Fibroblast of lung (primary cell): ENCODE measurements around the gene GSK3A. TPM values are rescaled to one million over a fixed set of nuclear protein-coding genes. Genes with fewer than 3 reads are reported as not detected.
A peak's percentile ranks its signal among the peaks of the same experiment; 100 is the strongest.

Experiments
- DNase-seq, 2 donors: peaks; one replicate each; pipeline versions ENCODE4 v3.0.0 to v3.0.0-alpha.2; 2010; ENCODE audit warnings: low read depth in 2 of 2
- H2AFZ ChIP-seq: 2 replicates; pipeline ENCODE4 v1.5.1; 2012; ENCODE audit warnings: low read length, control low read depth, inconsistent platforms
- H3K27ac ChIP-seq: 2 replicates; pipeline ENCODE4 v1.5.1; 2011; ENCODE audit warnings: low read length, control low read depth; ENCODE audit not compliant: insufficient read depth
- H3K27me3 ChIP-seq: 2 replicates; pipeline ENCODE4 v1.5.1; 2011; ENCODE audit warnings: mild to moderate bottlenecking, low read length; ENCODE audit not compliant: control insufficient read depth, insufficient read depth
- H3K36me3 ChIP-seq: 2 replicates; pipeline ENCODE4 v1.5.1; 2011; ENCODE audit warnings: low read length; ENCODE audit not compliant: control insufficient read depth, insufficient read depth
- H3K4me1 ChIP-seq: 2 replicates; pipeline ENCODE4 v1.5.1; 2011; ENCODE audit warnings: low read length; ENCODE audit not compliant: control insufficient read depth, insufficient read depth; ENCODE audit errors: extremely low read depth
- H3K4me2 ChIP-seq: 2 replicates; pipeline ENCODE4 v1.5.1; 2011; ENCODE audit warnings: low read length, control low read depth; ENCODE audit not compliant: insufficient read depth; ENCODE audit errors: extremely low read depth
- H3K4me3 ChIP-seq, 4 experiments: fragments of 200-600 bp in 1 of 4; sonication (generic) in 1 of 4; replicated peaks in 1 of 4; 2 replicates each; pipeline ENCODE4 v1.5.1; 2011 to 2016; ENCODE audit warnings: low read length in 4 of 4, low read depth in 3 of 4, mild to moderate bottlenecking in 3 of 4, control low read depth in 2 of 4, inconsistent platforms in 1 of 4, mixed read lengths in 1 of 4; ENCODE audit not compliant: insufficient read depth in 1 of 4; ENCODE audit errors: control extremely low read depth in 1 of 4
- H3K79me2 ChIP-seq: 2 replicates; pipeline ENCODE4 v1.5.1; 2012; ENCODE audit warnings: mild to moderate bottlenecking, low read length, inconsistent platforms; ENCODE audit not compliant: control insufficient read depth, insufficient read depth
- H3K9ac ChIP-seq: 2 replicates; pipeline ENCODE4 v1.5.1; 2011; ENCODE audit warnings: mild to moderate bottlenecking, low read length, control low read depth; ENCODE audit not compliant: insufficient read depth
- H3K9me3 ChIP-seq: 2 replicates; pipeline ENCODE4 v1.5.1; 2012; ENCODE audit warnings: low read depth, low read length; ENCODE audit not compliant: control insufficient read depth, insufficient read depth
- H4K20me1 ChIP-seq: 2 replicates; pipeline ENCODE4 v1.5.1; 2011; ENCODE audit warnings: low read length; ENCODE audit not compliant: control insufficient read depth, insufficient read depth; ENCODE audit errors: extremely low read depth
- EZH2 ChIP-seq: IDR thresholded peaks from 2 replicates; pipeline ENCODE4 v1.5.1; 2012; ENCODE audit warnings: low read length, control low read depth, mild to moderate bottlenecking; ENCODE audit errors: missing control alignments
- polyA plus RNA-seq, 2 donors: library from polyadenylated mRNA; depleted of rRNA in 1 of 2; stranded (reverse) in 1 of 2; unstranded in 1 of 2; fragments of >200 nt; gene quantifications; 2 replicates each; pipeline ENCODE4 v1.2.1, GENCODE V29; 2011 to 2012; ENCODE audit warnings: missing spikeins in 1 of 2
- total RNA-seq: library from RNA; depleted of rRNA; stranded (reverse); fragments of >200 nt; gene quantifications from 2 replicates; pipeline ENCODE4 v1.2.1, GENCODE V29; 2014
- TF ChIP-seq, protein P1 (sequence below), 2 donors: IDR thresholded peaks in 1 of 2; conservative IDR thresholded peaks in 1 of 2; 1 replicate in 1 of 2; 2 replicates in 1 of 2; pipeline ENCODE4 v1.5.1; 2011 to 2012; ENCODE audit warnings: low read length in 2 of 2, control low read depth in 1 of 2, inconsistent platforms in 1 of 2, low read depth in 1 of 2, mild to moderate bottlenecking in 1 of 2

GSK3A gene
- total and polyA plus RNA-seq, 2 donors (not counting 1 experiment from before 2014, with no cell fraction given) = 11.6 to 21.7 TPM

DNA sequence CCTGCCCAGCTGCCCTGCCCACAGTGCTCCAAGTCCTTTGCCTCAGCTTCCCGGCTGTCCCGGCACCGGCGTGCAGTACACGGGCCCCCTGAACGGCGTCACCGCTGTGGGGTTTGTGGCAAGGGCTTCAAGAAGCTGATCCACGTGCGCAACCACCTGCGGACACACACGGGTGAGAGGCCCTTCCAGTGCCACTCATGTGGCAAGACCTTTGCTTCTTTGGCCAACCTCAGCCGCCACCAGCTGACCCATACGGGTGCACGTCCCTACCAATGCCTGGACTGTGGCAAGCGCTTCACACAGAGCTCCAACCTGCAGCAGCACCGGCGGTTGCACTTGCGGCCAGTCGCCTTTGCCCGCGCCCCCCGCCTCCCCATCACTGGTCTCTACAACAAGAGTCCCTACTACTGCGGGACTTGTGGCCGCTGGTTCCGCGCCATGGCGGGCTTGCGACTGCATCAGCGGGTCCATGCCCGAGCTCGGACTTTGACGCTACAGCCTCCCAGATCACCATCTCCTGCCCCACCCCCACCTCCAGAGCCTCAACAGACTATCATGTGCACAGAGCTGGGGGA lies 16.6 kb downstream of the GSK3A start:
- no peaks in the 10 kb centered on the region for H3K4me1 ChIP-seq
- no peak overlapping the region for H2AFZ ChIP-seq
- H3K27me3 ChIP-seq = no peaks in the 10 kb centered on the region
- no peaks in the 10 kb centered on the region for H3K9me3 ChIP-seq
- H3K4me3 ChIP-seq = no peak overlapping the region
- H3K27ac ChIP-seq = no peak overlapping the region
- H3K79me2 ChIP-seq = peaks cover 46% of the 10 kb centered on the region
- H3K4me2 ChIP-seq = no peak overlapping the region
- H3K9ac ChIP-seq = no peak overlapping the region
- no peak for DNase-seq
- H3K36me3 ChIP-seq = peaks cover 45% of the 10 kb centered on the region
- TF ChIP-seq, protein P1, sequence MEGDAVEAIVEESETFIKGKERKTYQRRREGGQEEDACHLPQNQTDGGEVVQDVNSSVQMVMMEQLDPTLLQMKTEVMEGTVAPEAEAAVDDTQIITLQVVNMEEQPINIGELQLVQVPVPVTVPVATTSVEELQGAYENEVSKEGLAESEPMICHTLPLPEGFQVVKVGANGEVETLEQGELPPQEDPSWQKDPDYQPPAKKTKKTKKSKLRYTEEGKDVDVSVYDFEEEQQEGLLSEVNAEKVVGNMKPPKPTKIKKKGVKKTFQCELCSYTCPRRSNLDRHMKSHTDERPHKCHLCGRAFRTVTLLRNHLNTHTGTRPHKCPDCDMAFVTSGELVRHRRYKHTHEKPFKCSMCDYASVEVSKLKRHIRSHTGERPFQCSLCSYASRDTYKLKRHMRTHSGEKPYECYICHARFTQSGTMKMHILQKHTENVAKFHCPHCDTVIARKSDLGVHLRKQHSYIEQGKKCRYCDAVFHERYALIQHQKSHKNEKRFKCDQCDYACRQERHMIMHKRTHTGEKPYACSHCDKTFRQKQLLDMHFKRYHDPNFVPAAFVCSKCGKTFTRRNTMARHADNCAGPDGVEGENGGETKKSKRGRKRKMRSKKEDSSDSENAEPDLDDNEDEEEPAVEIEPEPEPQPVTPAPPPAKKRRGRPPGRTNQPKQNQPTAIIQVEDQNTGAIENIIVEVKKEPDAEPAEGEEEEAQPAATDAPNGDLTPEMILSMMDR (conservative IDR thresholded peaks at IDR 0.05 in 1 of 2, IDR thresholded peaks at IDR 0.05 in 1 of 2; ENCODE audit: low read depth in 1 of 2, low read length in 2 of 2) = no peak
- no peak for TF ChIP-seq EZH2
- H4K20me1 ChIP-seq = no peaks in the 10 kb centered on the region

DNA sequence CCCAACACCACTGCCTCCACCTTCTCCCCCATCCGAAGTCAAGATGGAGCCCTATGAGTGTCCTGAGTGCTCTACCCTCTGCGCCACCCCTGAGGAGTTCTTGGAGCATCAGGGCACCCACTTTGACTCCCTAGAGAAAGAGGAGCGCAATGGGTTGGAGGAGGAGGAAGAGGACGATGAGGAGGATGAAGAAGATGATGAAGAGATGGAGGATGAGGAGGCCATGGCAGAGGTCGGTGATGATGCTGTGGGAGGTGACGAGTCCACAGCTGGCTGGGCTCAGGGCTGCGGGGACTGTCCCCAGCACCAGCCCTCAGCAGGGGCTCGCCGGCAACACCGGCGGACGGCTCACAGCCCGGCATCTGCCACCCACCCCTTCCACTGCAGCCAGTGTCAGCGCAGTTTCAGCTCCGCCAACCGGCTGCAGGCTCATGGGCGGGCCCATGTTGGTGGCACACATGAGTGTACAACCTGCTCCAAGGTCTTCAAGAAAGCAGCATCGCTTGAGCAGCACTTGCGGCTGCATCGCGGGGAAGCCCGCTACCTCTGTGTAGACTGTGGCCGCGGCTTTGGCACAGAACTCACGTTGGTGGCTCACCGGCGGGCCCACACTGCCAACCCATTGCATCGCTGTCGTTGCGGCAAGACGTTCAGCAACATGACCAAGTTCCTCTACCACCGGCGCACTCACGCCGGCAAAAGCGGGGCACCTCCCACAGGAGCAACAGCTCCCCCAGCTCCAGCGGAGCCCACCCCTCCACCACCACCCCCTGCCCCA lies 17.3 kb downstream of the GSK3A start:
- DNase-seq = no peak
- no peak for TF ChIP-seq EZH2
- TF ChIP-seq, protein P1 (conservative IDR thresholded peaks at IDR 0.05 in 1 of 2, IDR thresholded peaks at IDR 0.05 in 1 of 2; ENCODE audit: low read depth in 1 of 2, low read length in 2 of 2) = no peak
- no peak overlapping the region for H3K27ac ChIP-seq
- no peak overlapping the region for H3K4me3 ChIP-seq
- H4K20me1 ChIP-seq = no peaks in the 10 kb centered on the region
- H3K79me2 ChIP-seq = peaks cover 51% of the 10 kb centered on the region
- H3K4me2 ChIP-seq = no peak overlapping the region
- no peaks in the 10 kb centered on the region for H3K27me3 ChIP-seq
- no peak overlapping the region for H3K9ac ChIP-seq
- H2AFZ ChIP-seq = no peak overlapping the region
- peaks cover 41% of the 10 kb centered on the region for H3K36me3 ChIP-seq
- no peaks in the 10 kb centered on the region for H3K4me1 ChIP-seq
- no peaks in the 10 kb centered on the region for H3K9me3 ChIP-seq

DNA sequence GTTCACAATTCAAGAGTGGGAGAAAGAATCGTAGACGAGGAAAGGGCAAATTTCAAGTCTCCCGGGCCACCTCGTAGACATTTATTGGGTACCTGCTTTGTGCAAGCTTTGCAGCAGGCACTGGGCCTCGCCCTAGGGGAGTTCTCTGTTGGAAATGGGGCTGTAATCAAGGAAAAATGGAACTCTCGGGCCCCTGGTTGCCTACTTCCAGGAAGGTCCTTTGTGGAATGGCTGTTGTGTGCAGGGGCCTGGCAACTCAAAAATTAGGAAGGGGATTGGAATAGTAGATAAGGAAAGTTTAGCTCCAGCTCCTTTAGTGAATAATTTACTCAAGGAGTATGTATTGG lies 21.7 kb downstream of the GSK3A start:
- H3K9ac ChIP-seq = peak overlapping the region; percentile 85
- H3K36me3 ChIP-seq = peaks cover 17% of the 10 kb centered on the region
- no peaks in the 10 kb centered on the region for H4K20me1 ChIP-seq
- H3K27me3 ChIP-seq = no peaks in the 10 kb centered on the region
- peaks cover 8% of the 10 kb centered on the region for H3K4me1 ChIP-seq
- H3K27ac ChIP-seq = peak overlapping the region; percentile 89
- H3K4me2 ChIP-seq = peak overlapping the region; percentile 77
- H3K79me2 ChIP-seq = peaks cover 58% of the 10 kb centered on the region
- H3K4me3 ChIP-seq = peak overlapping the region; percentile 77 to 98 (median 87)
- H3K9me3 ChIP-seq = no peaks in the 10 kb centered on the region
- no peak for DNase-seq
- H2AFZ ChIP-seq = no peak overlapping the region
- no peak for TF ChIP-seq EZH2
- TF ChIP-seq, protein P1 (conservative IDR thresholded peaks at IDR 0.05 in 1 of 2, IDR thresholded peaks at IDR 0.05 in 1 of 2; ENCODE audit: low read depth in 1 of 2, low read length in 2 of 2) = no peak
